NB4 (cell line): ENCODE data around the gene ARMS2.

Source experiments
- MAX ChIP-seq: IDR thresholded peaks from 2 replicates; pipeline ENCODE4 v1.6.1; 2011; ENCODE audit warnings: low read depth, low read length
- TF ChIP-seq, protein P1 (sequence below): IDR thresholded peaks from one replicate; pipeline ENCODE4 v1.5.1; 2012; ENCODE audit warnings: low read depth, low read length

DNA sequence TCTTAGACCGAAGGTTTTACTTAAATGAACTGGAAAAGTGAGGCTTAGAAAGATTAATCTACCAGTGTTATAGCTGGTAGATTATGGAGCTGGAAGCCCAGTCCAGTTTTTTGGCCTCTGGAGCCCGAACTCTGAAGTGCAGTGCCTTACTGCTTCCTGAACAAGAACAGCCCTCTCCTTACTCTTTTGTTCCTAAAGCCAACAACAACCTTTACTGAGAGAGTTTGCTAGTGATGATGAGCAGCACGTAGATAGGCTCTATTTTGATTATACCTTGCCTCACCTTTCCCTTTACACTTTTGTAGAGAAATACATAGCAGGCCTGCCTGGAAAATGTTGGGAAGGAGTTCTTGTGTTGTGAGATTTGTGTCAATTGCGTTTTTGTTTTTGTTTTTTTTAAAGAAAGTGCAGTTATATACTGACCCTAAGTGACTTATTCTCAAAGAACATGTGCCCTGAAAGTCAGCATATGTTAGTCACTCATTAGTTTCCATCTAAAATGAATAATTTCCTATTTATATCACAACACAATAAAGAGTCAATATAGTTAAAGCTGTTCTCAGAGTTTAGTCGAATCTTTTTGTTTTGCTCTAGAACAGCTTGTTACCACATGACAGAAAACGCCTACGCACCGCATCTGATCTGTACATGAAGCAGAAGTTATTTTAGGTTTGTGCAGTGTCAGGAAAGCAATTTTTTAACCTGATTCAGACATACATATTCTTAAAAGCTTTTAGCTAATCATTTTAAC, 46.9 kb upstream of the ARMS2 start:
- TF ChIP-seq, protein P1, sequence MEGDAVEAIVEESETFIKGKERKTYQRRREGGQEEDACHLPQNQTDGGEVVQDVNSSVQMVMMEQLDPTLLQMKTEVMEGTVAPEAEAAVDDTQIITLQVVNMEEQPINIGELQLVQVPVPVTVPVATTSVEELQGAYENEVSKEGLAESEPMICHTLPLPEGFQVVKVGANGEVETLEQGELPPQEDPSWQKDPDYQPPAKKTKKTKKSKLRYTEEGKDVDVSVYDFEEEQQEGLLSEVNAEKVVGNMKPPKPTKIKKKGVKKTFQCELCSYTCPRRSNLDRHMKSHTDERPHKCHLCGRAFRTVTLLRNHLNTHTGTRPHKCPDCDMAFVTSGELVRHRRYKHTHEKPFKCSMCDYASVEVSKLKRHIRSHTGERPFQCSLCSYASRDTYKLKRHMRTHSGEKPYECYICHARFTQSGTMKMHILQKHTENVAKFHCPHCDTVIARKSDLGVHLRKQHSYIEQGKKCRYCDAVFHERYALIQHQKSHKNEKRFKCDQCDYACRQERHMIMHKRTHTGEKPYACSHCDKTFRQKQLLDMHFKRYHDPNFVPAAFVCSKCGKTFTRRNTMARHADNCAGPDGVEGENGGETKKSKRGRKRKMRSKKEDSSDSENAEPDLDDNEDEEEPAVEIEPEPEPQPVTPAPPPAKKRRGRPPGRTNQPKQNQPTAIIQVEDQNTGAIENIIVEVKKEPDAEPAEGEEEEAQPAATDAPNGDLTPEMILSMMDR: no peak
- no peak for TF ChIP-seq MAX
